Trophoblast cell (in vitro differentiated cells and primary cell): ENCODE results near the gene FXYD5.
"Not testable (repeated sequence)": the region's sequence is repeated elsewhere in the genome, so short reads cannot be mapped to it uniquely, and the experiment has no call there.

Experiments
- DNase-seq, 2 donors: peaks; one replicate each; pipeline ENCODE4 v3.0.0-alpha.2; 2016
- H2AFZ ChIP-seq: 2 replicates; pipeline ENCODE4 v1.6.1; 2013; ENCODE audit warnings: low read length, moderate library complexity, mild to moderate bottlenecking; ENCODE audit not compliant: insufficient read depth, poor library complexity
- H2AK5ac ChIP-seq: 2 replicates; pipeline ENCODE4 v1.6.1; 2013; ENCODE audit warnings: mild to moderate bottlenecking, low read length
- H2BK120ac ChIP-seq: 2 replicates; pipeline ENCODE4 v1.6.1; 2013; ENCODE audit warnings: low read length, mild to moderate bottlenecking, moderate library complexity; ENCODE audit not compliant: insufficient read depth, poor library complexity
- H2BK12ac ChIP-seq: 2 replicates; pipeline ENCODE4 v1.6.1; 2013; ENCODE audit warnings: mild to moderate bottlenecking, low read length, moderate library complexity
- H2BK5ac ChIP-seq: 2 replicates; pipeline ENCODE4 v1.6.1; 2013; ENCODE audit warnings: low read length, low read depth, moderate library complexity, mild to moderate bottlenecking; ENCODE audit not compliant: poor library complexity
- H3K14ac ChIP-seq: 2 replicates; pipeline ENCODE4 v1.6.1; 2013; ENCODE audit warnings: mild to moderate bottlenecking, low read length
- H3K18ac ChIP-seq: 2 replicates; pipeline ENCODE4 v1.6.1; 2013; ENCODE audit warnings: mild to moderate bottlenecking, low read length
- H3K23ac ChIP-seq: 2 replicates; pipeline ENCODE4 v1.6.1; 2013; ENCODE audit warnings: low read length
- H3K27ac ChIP-seq: 2 replicates; pipeline ENCODE4 v1.5.1; 2013; ENCODE audit warnings: low read depth, mild to moderate bottlenecking, inconsistent platforms, low read length, moderate library complexity
- H3K27me3 ChIP-seq: 2 replicates; pipeline ENCODE4 v1.6.1; 2013; ENCODE audit warnings: inconsistent platforms, mild to moderate bottlenecking, low read length, moderate library complexity; ENCODE audit not compliant: insufficient read depth
- H3K36me3 ChIP-seq, 2 experiments: 1 replicate in 1 of 2; 2 replicates in 1 of 2; pipeline ENCODE4 v1.6.1; 2013; ENCODE audit warnings: low read length in 2 of 2, mild to moderate bottlenecking in 2 of 2, moderate library complexity in 1 of 2; ENCODE audit not compliant: insufficient read depth in 2 of 2, control insufficient read depth in 1 of 2
- H3K4ac ChIP-seq: 2 replicates; pipeline ENCODE4 v1.6.1; 2013; ENCODE audit warnings: low read depth, mild to moderate bottlenecking, low read length, moderate library complexity
- H3K4me1 ChIP-seq, 2 experiments: 1 replicate in 1 of 2; 2 replicates in 1 of 2; pipeline ENCODE4 v1.6.1; 2013; ENCODE audit warnings: low read length in 2 of 2, mild to moderate bottlenecking in 2 of 2, moderate library complexity in 1 of 2; ENCODE audit not compliant: insufficient read depth in 2 of 2, control insufficient read depth in 1 of 2
- H3K4me2 ChIP-seq: 2 replicates; pipeline ENCODE4 v1.6.1; 2013; ENCODE audit warnings: inconsistent platforms, mild to moderate bottlenecking, low read length, moderate library complexity
- H3K4me3 ChIP-seq: 2 replicates; pipeline ENCODE4 v1.5.1; 2013; ENCODE audit warnings: mild to moderate bottlenecking, low read depth, low read length, inconsistent platforms
- H3K79me1 ChIP-seq: one replicate; pipeline ENCODE4 v1.6.1; 2013; ENCODE audit warnings: low read length
- H3K79me2 ChIP-seq: 2 replicates; pipeline ENCODE4 v1.6.1; 2013; ENCODE audit warnings: low read length, mild to moderate bottlenecking; ENCODE audit not compliant: control insufficient read depth, insufficient read depth, poor library complexity
- H3K9ac ChIP-seq: 2 replicates; pipeline ENCODE4 v1.6.1; 2013; ENCODE audit warnings: mild to moderate bottlenecking, low read length
- H3K9me3 ChIP-seq: 2 replicates; pipeline ENCODE4 v1.6.1; 2013; ENCODE audit warnings: low read depth, mild to moderate bottlenecking, control low read depth, inconsistent platforms, low read length; ENCODE audit not compliant: insufficient read depth
- H4K12ac ChIP-seq: 2 replicates; pipeline ENCODE4 v1.6.1; 2013; ENCODE audit warnings: low read depth, mild to moderate bottlenecking, low read length, moderate library complexity
- H4K8ac ChIP-seq: 2 replicates; pipeline ENCODE4 v1.6.1; 2013; ENCODE audit warnings: low read depth, mild to moderate bottlenecking, low read length, moderate library complexity
- H4K91ac ChIP-seq: one replicate; pipeline ENCODE4 v1.6.1; 2013; ENCODE audit warnings: low read depth, mild to moderate bottlenecking, low read length, moderate library complexity
- WGBS: extraction: QIAGEN DNeasy Blood & Tissue Kit; methylation state at CpG from one replicate; pipeline ENCODE4 v1.1.7; 2013; ENCODE audit warnings: missing lambda C conversion rate; ENCODE audit not compliant: insufficient read length, insufficient coverage; ENCODE audit errors: extremely low coverage; 5-methylcytosine and 5-hydroxymethylcytosine counted together

FXYD5 gene

DNA sequence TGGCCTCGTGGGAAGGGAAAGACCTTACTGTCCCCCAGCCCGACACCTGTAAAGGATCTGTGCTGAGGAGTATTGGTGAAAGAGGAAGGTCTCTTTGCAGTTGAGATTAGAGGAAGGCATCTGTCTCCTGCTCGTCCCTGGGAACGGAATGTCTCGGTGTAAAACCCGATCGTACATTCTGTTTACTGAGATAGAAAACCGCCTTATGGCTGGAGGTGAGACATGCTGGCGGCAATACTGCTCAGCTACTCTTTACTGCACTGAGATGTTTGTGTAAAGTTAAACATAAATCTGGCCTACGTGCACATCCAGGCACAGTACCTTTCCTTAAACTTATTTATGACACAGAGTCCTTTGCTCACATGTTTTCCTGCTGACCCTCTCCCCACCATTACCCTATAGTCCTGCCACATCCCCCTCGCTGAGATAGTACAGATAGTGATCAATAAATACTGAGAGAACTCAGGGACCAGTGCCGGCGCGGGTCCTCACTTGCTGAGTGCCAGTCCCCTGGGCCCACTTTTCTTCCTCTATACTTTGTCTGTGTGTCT is 24.7 kb upstream of the FXYD5 start:
- H3K18ac ChIP-seq, H2AFZ ChIP-seq, H4K8ac ChIP-seq, H3K27me3 ChIP-seq, H2BK120ac ChIP-seq, H4K91ac ChIP-seq, H3K23ac ChIP-seq, H3K4me1 ChIP-seq, H3K9me3 ChIP-seq, H3K14ac ChIP-seq, H3K79me2 ChIP-seq, H4K12ac ChIP-seq, H3K4me3 ChIP-seq, H3K4me2 ChIP-seq, H2BK12ac ChIP-seq, H3K9ac ChIP-seq, H2BK5ac ChIP-seq, DNase-seq, H3K79me1 ChIP-seq, H3K36me3 ChIP-seq, H3K27ac ChIP-seq, H3K4ac ChIP-seq, H2AK5ac ChIP-seq: not testable (repeated sequence)
- no CpG with 5 or more reads among the region's 14 CpGs for WGBS

DNA sequence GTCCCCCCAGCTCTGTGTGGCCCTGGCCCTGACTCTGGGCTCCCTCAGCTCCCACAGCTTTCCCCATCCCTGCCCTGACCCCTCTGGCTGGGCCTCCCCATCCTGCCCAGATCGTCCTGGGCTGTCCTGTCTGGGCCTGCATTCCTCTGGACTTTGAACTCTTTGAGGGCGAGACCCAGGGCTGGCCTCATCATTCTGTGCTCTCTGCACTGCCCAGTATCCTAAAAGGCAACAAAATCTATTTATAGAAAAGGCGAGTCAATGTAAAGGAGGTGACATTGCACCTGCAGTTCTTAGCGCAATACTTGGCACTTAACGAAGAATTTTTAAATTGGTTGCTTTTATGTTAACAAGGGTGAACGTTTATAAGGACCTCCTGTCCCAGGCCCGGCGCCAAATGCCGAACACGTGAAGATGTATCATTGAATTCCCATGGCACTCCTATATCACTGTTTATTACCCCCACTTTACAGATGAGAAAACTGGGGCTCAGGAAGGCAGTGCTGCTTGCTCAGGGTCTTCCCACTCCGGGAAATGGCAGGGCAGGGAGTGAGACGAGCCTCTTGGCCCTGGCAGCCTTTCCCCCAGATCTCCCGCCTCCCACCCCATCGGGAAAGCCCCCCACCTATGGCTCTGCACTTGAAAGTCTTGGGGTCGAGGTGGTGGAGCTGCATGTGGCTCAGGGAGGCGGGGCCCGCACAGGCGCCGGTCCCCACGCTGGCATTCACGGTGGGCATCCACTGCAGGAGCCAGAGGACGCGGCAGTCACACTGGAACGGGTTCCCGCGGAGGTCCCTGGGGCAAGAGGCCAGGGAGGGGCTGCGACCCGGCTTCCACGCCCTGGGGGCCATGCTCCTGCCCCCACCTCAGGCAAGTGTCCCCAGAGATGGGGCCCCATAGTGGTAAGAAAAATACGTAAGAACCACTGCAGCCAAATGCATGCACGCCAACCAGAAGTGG is 23.5 kb upstream of the FXYD5 start:
- Histone ChIP-seq H3K14ac (no peak overlapping the region), H3K4me2 (no peak overlapping the region), H2BK120ac (no peak overlapping the region), H3K9ac (no peak overlapping the region), H3K4me3 (no peak overlapping the region), H3K9me3 (peaks cover 3% of the 10 kb centered on the region), H2AFZ (no peak overlapping the region), H3K4ac (no peak overlapping the region), H4K91ac (no peak overlapping the region), H2BK12ac (no peak overlapping the region), H4K8ac (no peak overlapping the region), H3K27ac (no peak overlapping the region), H2BK5ac (no peak overlapping the region), H3K36me3 (no peaks in the 10 kb centered on the region), H3K23ac (no peak overlapping the region), H3K79me2 (no peaks in the 10 kb centered on the region), H3K4me1 (no peaks in the 10 kb centered on the region), H3K27me3 (no peaks in the 10 kb centered on the region), H4K12ac (no peak overlapping the region), H3K79me1 (no peaks in the 10 kb centered on the region), H2AK5ac (no peak overlapping the region), H3K18ac (no peak overlapping the region)
- WGBS = no CpG with 5 or more reads among the region's 31 CpGs
- DNase-seq = no peak

DNA sequence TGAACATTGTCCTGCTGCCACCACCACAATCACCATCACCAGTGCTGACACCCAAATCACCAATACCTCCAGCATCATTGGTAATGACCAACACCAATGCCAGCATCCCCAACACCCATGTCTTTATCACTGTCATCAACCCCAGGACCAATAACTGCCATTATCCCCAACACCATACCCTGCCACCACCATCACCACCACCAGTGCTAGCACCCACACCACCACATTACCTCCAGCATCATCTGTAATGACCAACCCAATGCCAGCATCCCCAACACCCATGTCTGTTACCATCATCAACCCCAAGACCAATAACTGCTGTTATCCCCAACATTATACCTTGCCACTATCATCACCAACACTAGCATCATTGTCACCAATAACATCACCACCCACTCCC is 22.3 kb upstream of the FXYD5 start:
- Histone ChIP-seq H3K27ac (no peak overlapping the region), H2AFZ (no peak overlapping the region), H2AK5ac (no peak overlapping the region), H3K27me3 (no peaks in the 10 kb centered on the region), H2BK12ac (no peak overlapping the region), H3K4me3 (no peak overlapping the region), H3K36me3 (no peaks in the 10 kb centered on the region), H3K23ac (peak overlapping the region; percentile 18), H3K4ac (no peak overlapping the region), H3K9me3 (peaks cover 4% of the 10 kb centered on the region), H4K91ac (no peak overlapping the region), H3K4me2 (no peak overlapping the region), H3K4me1 (no peaks in the 10 kb centered on the region), H3K79me2 (no peaks in the 10 kb centered on the region), H3K18ac (no peak overlapping the region), H3K14ac (no peak overlapping the region), H2BK5ac (no peak overlapping the region), H4K8ac (no peak overlapping the region), H2BK120ac (no peak overlapping the region), H4K12ac (no peak overlapping the region), H3K79me1 (no peaks in the 10 kb centered on the region), H3K9ac (no peak overlapping the region)
- DNase-seq = no peak

DNA sequence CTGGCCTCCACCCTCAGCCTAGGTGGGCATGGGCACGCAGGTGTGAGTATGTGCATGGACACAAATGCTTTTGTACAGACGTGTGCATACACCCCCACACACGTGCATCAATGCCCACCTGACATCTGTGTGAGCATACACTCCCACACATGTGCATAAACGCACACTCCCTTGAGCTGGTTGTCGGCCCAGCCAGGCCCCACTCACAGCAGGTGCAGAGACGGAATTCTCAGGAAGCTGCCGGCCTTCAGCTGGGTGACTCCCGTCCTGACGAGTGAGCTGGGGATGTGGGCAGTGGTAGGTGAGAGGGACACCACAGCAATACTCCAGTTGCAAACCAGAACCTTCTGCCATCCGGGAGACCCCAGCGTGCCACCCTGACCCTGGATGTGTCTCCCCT is 20.7 kb upstream of the FXYD5 start:
- Histone ChIP-seq H3K36me3 (no peaks in the 10 kb centered on the region), H3K18ac (no peak overlapping the region), H3K14ac (no peak overlapping the region), H2BK12ac (no peak overlapping the region), H2AFZ (no peak overlapping the region), H3K27ac (no peak overlapping the region), H3K9me3 (peaks cover 4% of the 10 kb centered on the region), H2AK5ac (no peak overlapping the region), H4K91ac (no peak overlapping the region), H3K4me1 (no peaks in the 10 kb centered on the region), H4K8ac (no peak overlapping the region), H3K23ac (no peak overlapping the region), H3K9ac (no peak overlapping the region), H2BK5ac (no peak overlapping the region), H4K12ac (no peak overlapping the region), H2BK120ac (no peak overlapping the region), H3K4ac (no peak overlapping the region), H3K4me3 (no peak overlapping the region), H3K4me2 (no peak overlapping the region), H3K79me2 (no peaks in the 10 kb centered on the region), H3K79me1 (no peaks in the 10 kb centered on the region), H3K27me3 (no peaks in the 10 kb centered on the region)
- WGBS = no CpG with 5 or more reads among the region's 11 CpGs
- no peak for DNase-seq
